GM20431 (cell line): ENCODE measurements around the gene RNF151.
"Not testable (repeated sequence)": the region's sequence is repeated elsewhere in the genome, so short reads cannot be mapped to it uniquely, and the experiment has no call there.

Source experiments
- in situ Hi-C: fragments of 300-500 bp; cut with MseI, MboI; formaldehyde crosslinking; loops from one replicate; pipeline ENCODE4 v1.15.0; 2020; ENCODE audit warnings: low sequenced_read_pairs; ENCODE audit not compliant: unreplicated experiment

RNF151 gene

DNA sequence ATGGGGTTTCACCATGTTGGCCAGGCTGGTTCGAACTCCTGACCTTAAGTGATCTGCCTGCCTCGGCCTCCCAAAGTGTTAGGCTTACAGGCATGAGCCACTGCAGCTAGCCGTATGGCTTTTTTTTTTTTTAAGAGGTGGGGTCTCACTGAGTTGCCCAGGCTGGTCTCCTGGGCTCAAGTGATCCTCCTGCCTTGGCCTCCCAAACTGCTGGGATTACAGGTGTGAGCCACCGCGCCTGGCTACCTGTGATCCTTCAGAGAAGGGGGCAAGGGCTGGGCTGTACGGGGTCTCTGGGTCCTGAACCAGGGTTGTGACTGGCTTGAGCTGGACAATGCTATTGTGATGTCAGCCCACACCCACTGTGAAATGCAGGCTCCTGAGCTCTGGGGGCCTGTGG is at the start of gene RNF151:
TSS of gene RNF151 (plus strand) at position 397 of the 400 bp plus-strand sequence. CDS start 26 bp downstream, outside the sequence.
- in situ Hi-C loops: no loop called here

DNA sequence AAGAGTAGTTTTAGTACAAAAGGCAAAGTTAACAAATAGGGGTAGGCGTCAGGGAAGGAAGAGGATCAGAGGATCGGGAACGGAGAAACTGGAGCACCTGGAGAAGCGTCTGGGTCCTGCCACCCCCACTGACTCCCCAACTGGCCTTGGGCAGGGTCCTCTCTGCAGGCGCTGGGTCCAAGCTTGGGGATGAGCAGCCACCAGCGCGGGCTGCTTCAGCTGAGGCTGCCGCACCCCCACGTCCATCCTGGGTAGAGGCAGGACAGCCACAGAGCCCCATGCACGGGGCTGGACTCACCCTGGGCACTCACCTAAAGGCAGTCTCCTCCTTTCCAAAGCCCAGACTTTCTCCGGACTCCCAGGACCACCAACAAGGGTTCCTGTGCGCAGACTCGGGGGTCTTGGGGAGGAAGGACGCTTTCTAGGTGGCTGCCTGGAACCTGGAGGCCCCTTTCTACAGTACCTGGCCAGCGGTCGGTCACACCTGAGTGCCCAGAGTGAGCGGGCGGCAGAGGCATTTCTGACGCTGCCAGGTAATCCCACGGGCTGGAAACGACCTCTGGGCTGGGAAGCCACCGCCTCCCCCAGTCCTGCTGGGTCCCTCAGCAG is 49.5 kb upstream of the RNF151 start:
- in situ Hi-C loops: no loop called here

GRCh38 chr16:1917665-1918350 is 48.8 kb upstream of the RNF151 start:
- in situ Hi-C loops: no loop called here

- in situ Hi-C loops: no loop called here
Observed at GRCh38 chr16:1918351-1919326, 48.0 kb upstream of the RNF151 start, which contains the start of gene HS3ST6. Gene HS3ST6, minus strand, starts transcription at chr16:1918415. Its CDS starts 92 bp downstream, at chr16:1918323.

DNA sequence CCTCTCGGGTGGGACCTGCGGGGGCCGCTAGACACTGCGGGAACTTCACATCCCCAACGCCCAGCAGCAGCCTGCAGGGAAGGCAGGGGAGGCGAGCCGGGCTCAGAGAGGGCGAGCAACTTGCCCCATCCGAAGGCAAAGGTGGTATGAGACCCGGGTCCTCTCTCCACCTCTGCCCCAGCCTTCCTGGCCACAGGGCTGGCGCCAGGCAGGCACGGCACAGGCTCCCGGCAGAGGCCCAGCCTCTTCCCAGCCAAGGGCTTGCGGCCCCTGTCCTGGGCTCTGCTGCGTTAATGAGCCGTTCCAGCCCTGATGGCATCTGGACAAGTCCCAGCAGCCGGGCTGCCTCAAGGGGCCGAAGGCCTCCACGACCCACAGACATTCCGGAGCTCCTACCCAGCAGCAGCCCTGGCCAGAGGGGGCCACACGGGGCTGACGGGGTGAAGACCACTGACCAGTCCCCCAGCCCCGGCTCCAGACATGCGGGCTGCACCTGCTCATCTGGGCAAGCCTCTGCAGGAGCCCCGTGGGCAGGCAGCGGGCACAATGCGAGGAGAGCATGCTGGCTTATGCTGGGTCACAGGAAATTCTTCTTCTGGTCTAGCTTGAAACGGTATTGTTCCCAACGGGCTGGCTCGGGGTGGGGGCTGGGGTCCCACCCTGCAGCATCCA is 47.2 kb upstream of the RNF151 start:
- in situ Hi-C loops: no loop called here

- in situ Hi-C loops: not testable (repeated sequence)
Observed at GRCh38 chr16:1920122-1920521, 46.5 kb upstream of the RNF151 start.

- in situ Hi-C loops: no loop called here
Observed at GRCh38 chr16:1920727-1921171, 45.9 kb upstream of the RNF151 start.

GRCh38 chr16:1922357-1922756 is 44.3 kb upstream of the RNF151 start:
- in situ Hi-C loops: no loop called here

- in situ Hi-C loops: no loop called here
Observed at GRCh38 chr16:1923299-1924034, 43.2 kb upstream of the RNF151 start.

- in situ Hi-C loops: no loop called here
Observed at GRCh38 chr16:1924095-1924494, 42.6 kb upstream of the RNF151 start.

DNA sequence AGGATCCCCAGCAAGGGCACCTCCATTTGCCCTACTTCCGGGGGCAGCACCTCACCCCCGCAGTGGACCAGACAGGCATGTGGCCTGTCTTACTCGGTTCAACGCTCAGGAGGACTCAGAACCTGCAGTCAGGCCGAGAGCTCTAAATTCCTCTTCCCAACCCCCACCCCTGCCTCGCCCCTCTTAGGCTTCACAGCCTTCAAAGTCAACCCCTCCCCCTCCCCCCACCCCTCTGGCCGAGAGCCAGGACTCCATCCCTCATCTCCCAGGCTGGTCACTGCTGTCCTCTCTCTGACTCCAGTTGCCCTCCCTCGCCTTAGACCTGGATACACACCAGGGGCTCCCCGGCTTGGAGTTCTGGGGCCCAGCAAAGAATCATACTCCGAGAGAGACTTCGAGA is 40.4 kb upstream of the RNF151 start:
- in situ Hi-C loops: no loop called here

DNA sequence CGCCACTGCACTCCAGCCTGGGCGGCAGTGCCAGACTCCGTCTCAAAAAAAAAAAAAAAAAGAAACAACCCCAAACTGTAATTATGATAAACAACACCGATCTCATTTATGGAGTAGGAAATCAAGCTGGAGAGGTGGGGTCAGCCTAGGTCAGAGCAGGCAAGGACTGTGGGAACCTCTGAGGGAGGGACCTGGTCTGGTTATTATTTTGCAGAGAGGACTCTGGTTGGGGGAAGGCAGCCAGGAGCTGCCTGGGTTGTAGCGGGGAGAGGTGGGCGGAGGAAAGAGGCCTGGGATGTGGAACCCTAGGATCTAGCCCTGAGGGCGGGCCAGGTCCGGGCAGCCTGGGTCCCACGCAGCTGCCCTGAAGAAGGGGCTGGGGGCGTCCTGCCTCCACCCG is 37.6 kb upstream of the RNF151 start:
- in situ Hi-C loops: no loop called here

DNA sequence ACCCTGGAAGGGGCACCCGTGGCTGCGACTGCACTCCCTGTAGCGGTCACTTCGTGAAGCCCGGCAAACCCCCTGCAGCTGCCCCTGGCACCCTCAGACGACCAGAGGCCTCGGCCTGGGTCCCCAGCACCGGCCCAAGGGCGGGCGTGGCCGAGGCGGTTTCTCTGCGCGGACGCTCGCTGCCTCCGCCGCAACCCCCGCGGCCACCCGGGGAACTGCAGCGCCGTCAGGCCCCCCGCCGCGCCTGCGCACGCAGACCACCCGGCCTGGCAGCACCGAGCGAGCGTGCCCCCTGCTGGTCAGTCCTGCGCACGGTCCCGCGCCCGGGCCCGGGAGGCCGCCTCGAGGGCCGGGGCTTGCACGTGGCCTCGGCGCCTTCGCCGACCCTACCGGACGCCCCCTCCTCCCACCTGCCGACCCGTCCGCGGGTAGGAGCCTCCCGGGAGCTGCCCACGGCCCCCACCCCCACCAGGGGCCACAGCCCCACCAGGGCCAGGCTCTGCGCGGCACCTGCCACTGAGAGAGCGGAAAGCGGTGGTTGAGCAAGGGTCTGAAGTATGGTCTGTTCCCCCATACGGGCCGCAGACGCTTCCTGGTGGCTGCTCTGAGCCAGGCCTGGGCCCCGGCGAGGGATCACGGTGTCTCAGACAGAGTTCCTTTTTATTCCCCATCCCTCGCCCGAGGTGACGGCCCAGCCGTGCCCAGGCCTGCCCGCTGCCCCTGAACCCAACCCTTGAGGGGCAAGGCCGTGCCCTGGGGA is 36.9 kb upstream of the RNF151 start:
- in situ Hi-C loops: loop anchor here (10.0 kb wide), 1 partner anchor 65 kb away; no protein-coding TSS in a partner anchor

- in situ Hi-C loops: loop anchor here (10.0 kb wide), 1 partner anchor 66 kb away; no protein-coding TSS in a partner anchor
Observed at GRCh38 chr16:1930338-1930720, 36.3 kb upstream of the RNF151 start.

GRCh38 chr16:1932050-1933028 is 34.3 kb upstream of the RNF151 start:
- in situ Hi-C loops: loop anchor here (10.0 kb wide), 1 partner anchor 68 kb away; no protein-coding TSS in a partner anchor

DNA sequence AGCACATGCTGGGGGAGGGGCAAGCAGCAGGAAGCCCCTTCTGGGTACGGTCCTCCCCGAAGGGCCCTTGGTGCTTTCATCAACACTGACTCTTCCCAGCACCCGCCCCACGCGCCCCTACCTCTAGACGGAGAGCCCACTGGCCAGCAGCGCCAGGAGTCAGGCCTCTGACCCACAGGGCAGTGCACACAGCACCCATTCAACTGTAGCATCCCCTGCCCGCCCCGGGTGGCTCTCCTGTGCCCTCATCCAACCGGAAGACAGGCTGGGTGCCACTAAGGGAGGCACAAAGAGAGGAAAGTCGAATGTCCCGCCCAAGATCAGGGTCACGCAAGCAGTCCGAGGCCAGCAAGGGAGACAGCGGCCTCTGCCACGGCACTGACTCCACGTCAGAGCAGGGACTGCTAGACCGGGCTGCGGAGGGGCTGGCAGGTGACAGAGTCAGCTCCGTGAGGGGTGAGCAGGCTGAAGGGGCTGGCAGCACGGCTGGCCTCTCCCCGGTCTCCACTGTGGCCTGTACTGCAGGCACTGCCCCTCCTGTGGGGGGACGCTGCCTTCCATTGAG is 33.5 kb upstream of the RNF151 start:
- in situ Hi-C loops: loop anchor here (10.0 kb wide), 1 partner anchor 68 kb away; no protein-coding TSS in a partner anchor

DNA sequence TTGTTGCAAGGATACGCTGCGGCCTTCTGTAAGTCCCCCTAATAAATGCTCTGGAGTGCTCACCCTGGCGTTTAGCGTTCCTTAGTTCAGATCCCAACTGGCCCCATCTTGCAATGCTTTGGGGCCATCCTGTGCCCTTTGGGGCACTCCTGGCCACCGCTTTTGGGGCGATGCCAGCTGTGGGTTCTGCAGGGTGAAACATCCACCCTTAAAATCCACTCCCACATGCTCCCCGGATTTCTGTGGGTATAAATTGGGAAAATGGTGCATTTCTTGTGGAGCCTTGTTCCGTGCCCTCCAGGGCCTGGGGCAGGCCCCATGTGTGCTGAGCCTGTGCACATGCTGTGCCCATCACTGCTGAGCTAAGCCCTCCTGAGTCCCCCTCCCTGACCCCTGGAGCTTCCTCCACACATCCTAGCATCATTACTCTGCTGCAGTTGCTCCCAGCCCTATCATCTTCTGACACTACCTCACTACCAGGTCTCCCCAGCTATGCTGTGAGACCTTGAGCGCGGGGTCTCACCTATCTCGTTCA is 29.6 kb upstream of the RNF151 start:
- in situ Hi-C loops: loop anchor here (10.0 kb wide), 1 partner anchor 72 kb away; no protein-coding TSS in a partner anchor
